Sigmoid colon (tissue), 4 donors: ENCODE measurements around the gene MYL7.

Experiments used
- CTCF ChIP-seq, 4 experiments: fragments of 450-650 bp in 3 of 4; fragments of 200-600 bp in 1 of 4; IDR thresholded peaks; one replicate each; pipeline ENCODE4 v1.5.1; 2016 to 2019; ENCODE audit warnings: antibody characterized with exemption in 4 of 4, mild to moderate bottlenecking in 3 of 4, moderate library complexity in 2 of 4
- POLR2AphosphoS5 ChIP-seq, 4 donors: sonication (generic); formaldehyde crosslinking; IDR thresholded peaks; one replicate each; pipeline ENCODE4 v1.6.1; 2017; ENCODE audit warnings: antibody characterized with exemption in 4 of 4

GRCh38 chr7:44116789-44117666, 24.1 kb downstream of the MYL7 start:
- TF ChIP-seq CTCF (IDR thresholded peaks at IDR 0.05) (no peak), POLR2AphosphoS5 (IDR thresholded peaks at IDR 0.05) (no peak)
